Daoy (cell line): ENCODE measurements around the gene TCAIM. TPM values are rescaled to one million over a fixed set of nuclear protein-coding genes. Genes with fewer than 3 reads are reported as not detected.

Experiments used
- DNase-seq: peaks from one replicate; pipeline ENCODE4 v3.0.0-alpha.2; 2015; ENCODE audit warnings: low read depth
- total RNA-seq: library from RNA; depleted of rRNA; stranded (reverse); fragments of >200 nt; shearing (Covaris generic); gene quantifications from 2 replicates; pipeline ENCODE4 v1.2.3, GENCODE V29; 2014; rRNA removed

The TCAIM gene
- total RNA-seq, 1 experiment from 2014 or later, result 14.2 TPM

GRCh38 chr3:44444896-44445691 lies 106.5 kb downstream of the TCAIM start:
- DNase-seq, result no peak

GRCh38 chr3:44445786-44446185 lies 107.2 kb downstream of the TCAIM start:
- no peak for DNase-seq

- DNase-seq, result no peak
Measured at GRCh38 chr3:44446929-44447328, 108.4 kb downstream of the TCAIM start.

- no peak for DNase-seq
Measured at GRCh38 chr3:44451441-44451840, 112.9 kb downstream of the TCAIM start.

GRCh38 chr3:44454258-44454657 lies 115.7 kb downstream of the TCAIM start:
- DNase-seq, result no peak

- no peak for DNase-seq
Measured at GRCh38 chr3:44455318-44455717, 116.8 kb downstream of the TCAIM start.

Other genes starting within 250 kb of the TCAIM start
- gene TOPAZ1, start 96.9 kb upstream of the TCAIM start, total RNA-seq, result not detected in 2 replicates
- 2.6 and 4.9 TPM in 2 replicates for gene ZNF445, start 138.9 kb downstream of the TCAIM start, total RNA-seq
- gene ZKSCAN7, start 216.4 kb downstream of the TCAIM start, total RNA-seq, result 2.1 and 2.2 TPM in 2 replicates
- 0.60 and 0.91 TPM in 2 replicates for gene ZNF660, start 246.2 kb downstream of the TCAIM start, total RNA-seq